ENCODE results near the gene ANXA2R.
A peak's percentile ranks its signal among the peaks of the same experiment; 100 is the strongest.

The ANXA2R gene

GRCh38 chr5:43007911-43008362, 32.2 kb downstream of the ANXA2R start:
- H3K27ac Mint-ChIP-seq = peak overlapping the region; percentile 96
- no peaks in the 10 kb centered on the region for H3K27me3 Mint-ChIP-seq
- peak; percentile 66 to 75 for DNase-seq (ENCODE audit: low spot score in 2 of 2)
- H3K36me3 Mint-ChIP-seq = no peaks in the 10 kb centered on the region
- peak; percentile 48 for ATAC-seq (ENCODE audit: low read depth)
- peaks cover 13% of the 10 kb centered on the region for H3K4me1 Mint-ChIP-seq
- H3K4me3 Mint-ChIP-seq = peak overlapping the region; percentile 93
- H3K9me3 Mint-ChIP-seq = no peaks in the 10 kb centered on the region

- Mint-ChIP-seq H3K36me3 (no peaks in the 10 kb centered on the region), H3K4me1 (peaks cover 13% of the 10 kb centered on the region), H3K9me3 (no peaks in the 10 kb centered on the region), H3K27me3 (no peaks in the 10 kb centered on the region), H3K4me3 (peak overlapping the region; percentile 93), H3K27ac (peak overlapping the region; percentile 96)
- DNase-seq (ENCODE audit: low spot score in 2 of 2) = peak in 1 of 2 donors; percentile 76
- peak; percentile 29 for ATAC-seq (ENCODE audit: low read depth)
Observed at GRCh38 chr5:43007246-43007910, 32.7 kb downstream of the ANXA2R start.

GRCh38 chr5:43006424-43007202, 33.5 kb downstream of the ANXA2R start:
- H3K27me3 Mint-ChIP-seq = no peaks in the 10 kb centered on the region
- ATAC-seq (ENCODE audit: low read depth) (no peak), DNase-seq (ENCODE audit: low spot score in 2 of 2) (no peak)
- no peaks in the 10 kb centered on the region for H3K9me3 Mint-ChIP-seq
- peaks cover 13% of the 10 kb centered on the region for H3K4me1 Mint-ChIP-seq
- H3K27ac Mint-ChIP-seq = no peak overlapping the region
- H3K36me3 Mint-ChIP-seq = no peaks in the 10 kb centered on the region
- peak overlapping the region; percentile 93 for H3K4me3 Mint-ChIP-seq

- DNase-seq (ENCODE audit: low spot score in 2 of 2) = no peak
- no peaks in the 10 kb centered on the region for H3K36me3 Mint-ChIP-seq
- no peaks in the 10 kb centered on the region for H3K27me3 Mint-ChIP-seq
- no peaks in the 10 kb centered on the region for H3K9me3 Mint-ChIP-seq
- no peak overlapping the region for H3K4me3 Mint-ChIP-seq
- ATAC-seq (ENCODE audit: low read depth) = no peak
- no peak overlapping the region for H3K27ac Mint-ChIP-seq
- peaks cover 6% of the 10 kb centered on the region for H3K4me1 Mint-ChIP-seq
Observed at GRCh38 chr5:43005031-43005430, 35.1 kb downstream of the ANXA2R start.

- DNase-seq (ENCODE audit: low spot score in 2 of 2) = no peak
- no peaks in the 10 kb centered on the region for H3K36me3 Mint-ChIP-seq
- no peaks in the 10 kb centered on the region for H3K4me1 Mint-ChIP-seq
- no peaks in the 10 kb centered on the region for H3K27me3 Mint-ChIP-seq
- no peak overlapping the region for H3K4me3 Mint-ChIP-seq
- no peak for ATAC-seq (ENCODE audit: low read depth)
- H3K27ac Mint-ChIP-seq = no peak overlapping the region
- H3K9me3 Mint-ChIP-seq = no peaks in the 10 kb centered on the region
Observed at GRCh38 chr5:43001748-43002147, 38.4 kb downstream of the ANXA2R start.

GRCh38 chr5:43000914-43001313, 39.2 kb downstream of the ANXA2R start:
- DNase-seq (ENCODE audit: low spot score in 2 of 2) = no peak
- no peaks in the 10 kb centered on the region for H3K36me3 Mint-ChIP-seq
- no peak overlapping the region for H3K4me3 Mint-ChIP-seq
- no peak for ATAC-seq (ENCODE audit: low read depth)
- no peaks in the 10 kb centered on the region for H3K4me1 Mint-ChIP-seq
- no peaks in the 10 kb centered on the region for H3K9me3 Mint-ChIP-seq
- no peak overlapping the region for H3K27ac Mint-ChIP-seq
- no peaks in the 10 kb centered on the region for H3K27me3 Mint-ChIP-seq

GRCh38 chr5:43000111-43000840, 39.8 kb downstream of the ANXA2R start:
- H3K4me3 Mint-ChIP-seq = no peak overlapping the region
- ATAC-seq (ENCODE audit: low read depth) (no peak), DNase-seq (ENCODE audit: low spot score in 2 of 2) (no peak)
- no peaks in the 10 kb centered on the region for H3K36me3 Mint-ChIP-seq
- no peak overlapping the region for H3K27ac Mint-ChIP-seq
- H3K4me1 Mint-ChIP-seq = peaks cover 2% of the 10 kb centered on the region
- no peaks in the 10 kb centered on the region for H3K9me3 Mint-ChIP-seq
- no peaks in the 10 kb centered on the region for H3K27me3 Mint-ChIP-seq

GRCh38 chr5:42995360-42995751, 44.8 kb downstream of the ANXA2R start:
- H3K4me1 Mint-ChIP-seq = peaks cover 17% of the 10 kb centered on the region

GRCh38 chr5:42994555-42995359, 45.4 kb downstream of the ANXA2R start:
- peaks cover 23% of the 10 kb centered on the region for H3K4me1 Mint-ChIP-seq
- ATAC-seq (ENCODE audit: low read depth) (peak; percentile 59), DNase-seq (ENCODE audit: low spot score in 2 of 2) (peak; percentile 86 to 87)
- H3K36me3 Mint-ChIP-seq = peaks cover 3% of the 10 kb centered on the region
- H3K9me3 Mint-ChIP-seq = peaks cover 1% of the 10 kb centered on the region
- peak overlapping the region; percentile 99 for H3K27ac Mint-ChIP-seq
- peak overlapping the region; percentile 98 for H3K4me3 Mint-ChIP-seq
- H3K27me3 Mint-ChIP-seq = no peaks in the 10 kb centered on the region

More at GRCh38 chr5:42995360-42995751, 44.8 kb downstream of the ANXA2R start:
- H3K4me3 Mint-ChIP-seq = peak overlapping the region; percentile 98
- DNase-seq (ENCODE audit: low spot score in 2 of 2) (no peak), ATAC-seq (ENCODE audit: low read depth) (no peak)
- H3K27ac Mint-ChIP-seq = peak overlapping the region; percentile 99
- no peaks in the 10 kb centered on the region for H3K27me3 Mint-ChIP-seq
- peaks cover 2% of the 10 kb centered on the region for H3K36me3 Mint-ChIP-seq
- no peaks in the 10 kb centered on the region for H3K9me3 Mint-ChIP-seq

GRCh38 chr5:42994246-42994554, 45.9 kb downstream of the ANXA2R start:
- ATAC-seq (ENCODE audit: low read depth) = no peak
- Mint-ChIP-seq H3K4me1 (peaks cover 26% of the 10 kb centered on the region), H3K4me3 (peak overlapping the region; percentile 98), H3K27me3 (no peaks in the 10 kb centered on the region), H3K36me3 (peaks cover 4% of the 10 kb centered on the region), H3K27ac (peak overlapping the region; percentile 99), H3K9me3 (peaks cover 2% of the 10 kb centered on the region)
- DNase-seq (ENCODE audit: low spot score in 2 of 2) = no peak

- peaks cover 26% of the 10 kb centered on the region for H3K4me1 Mint-ChIP-seq
- peak overlapping the region; percentile 99 for H3K27ac Mint-ChIP-seq
- peaks cover 4% of the 10 kb centered on the region for H3K36me3 Mint-ChIP-seq
- H3K27me3 Mint-ChIP-seq = no peaks in the 10 kb centered on the region
- H3K4me3 Mint-ChIP-seq = peak overlapping the region; percentile 98
- peak; percentile 16 for ATAC-seq (ENCODE audit: low read depth)
- peak; percentile 47 to 58 for DNase-seq (ENCODE audit: low spot score in 2 of 2)
- peaks cover 2% of the 10 kb centered on the region for H3K9me3 Mint-ChIP-seq
Observed at GRCh38 chr5:42993516-42994245, 46.4 kb downstream of the ANXA2R start.

- DNase-seq (ENCODE audit: low spot score in 2 of 2) (peak; percentile 63 to 73), ATAC-seq (ENCODE audit: low read depth) (peak; percentile 31)
- Mint-ChIP-seq H3K9me3 (peaks cover 5% of the 10 kb centered on the region), H3K4me1 (peaks cover 31% of the 10 kb centered on the region), H3K36me3 (peaks cover 8% of the 10 kb centered on the region), H3K27me3 (no peaks in the 10 kb centered on the region), H3K27ac (peak overlapping the region; percentile 99), H3K4me3 (peak overlapping the region; percentile 98)
Observed at GRCh38 chr5:42992088-42992879, 47.8 kb downstream of the ANXA2R start.
